Measurements from ENCODE around the gene MAML2.

The MAML2 gene

GRCh38 chr11:95993438-95994298 lies 349.3 kb downstream of the MAML2 start:
- no peak for DNase-seq

- DNase-seq: no peak
These were observed 351.4 kb downstream of the MAML2 start for GRCh38 chr11:95991545-95991944.

- DNase-seq: no peak
These were observed 351.9 kb downstream of the MAML2 start for GRCh38 chr11:95991101-95991500.

- DNase-seq: no peak
These were observed 353.2 kb downstream of the MAML2 start for GRCh38 chr11:95989780-95990179.

- no peak for DNase-seq
These were observed 353.9 kb downstream of the MAML2 start for GRCh38 chr11:95989076-95989605.

- DNase-seq: no peak
These were observed 357.7 kb downstream of the MAML2 start for GRCh38 chr11:95985174-95985808.

GRCh38 chr11:95984072-95984471 lies 358.9 kb downstream of the MAML2 start:
- no peak for DNase-seq

- no peak for DNase-seq
These were observed 365.3 kb downstream of the MAML2 start for GRCh38 chr11:95977534-95978174.

GRCh38 chr11:95976550-95976949 lies 366.4 kb downstream of the MAML2 start:
- no peak for DNase-seq

- DNase-seq: no peak
These were observed 367.7 kb downstream of the MAML2 start for GRCh38 chr11:95975343-95975742.

GRCh38 chr11:95972060-95972459 lies 370.9 kb downstream of the MAML2 start:
- no peak for DNase-seq

- DNase-seq: no peak
These were observed 374.4 kb downstream of the MAML2 start for GRCh38 chr11:95968585-95968984.

- no peak for DNase-seq
These were observed 378.7 kb downstream of the MAML2 start for GRCh38 chr11:95964281-95964680.

- no peak for DNase-seq
These were observed 381.2 kb downstream of the MAML2 start for GRCh38 chr11:95961758-95962157.

GRCh38 chr11:95950905-95951304 lies 392.1 kb downstream of the MAML2 start:
- DNase-seq: no peak

- DNase-seq: no peak
These were observed 394.4 kb downstream of the MAML2 start for GRCh38 chr11:95948637-95949036.

GRCh38 chr11:95944623-95945022 lies 398.4 kb downstream of the MAML2 start:
- no peak for DNase-seq

GRCh38 chr11:95943546-95943945 lies 399.4 kb downstream of the MAML2 start:
- no peak for DNase-seq

- no peak for DNase-seq
These were observed 403.9 kb downstream of the MAML2 start for GRCh38 chr11:95939091-95939490.

GRCh38 chr11:95937358-95937757 lies 405.6 kb downstream of the MAML2 start:
- no peak for DNase-seq

- no peak for DNase-seq
These were observed 409.4 kb downstream of the MAML2 start for GRCh38 chr11:95933594-95933993.

GRCh38 chr11:95931916-95932315 lies 411.1 kb downstream of the MAML2 start:
- no peak for DNase-seq

GRCh38 chr11:95930948-95931347 lies 412.0 kb downstream of the MAML2 start:
- DNase-seq: no peak

- DNase-seq: no peak
These were observed 416.3 kb downstream of the MAML2 start for GRCh38 chr11:95926726-95927125.
